ENCODE measurements around the gene NUBPL.

DNA sequence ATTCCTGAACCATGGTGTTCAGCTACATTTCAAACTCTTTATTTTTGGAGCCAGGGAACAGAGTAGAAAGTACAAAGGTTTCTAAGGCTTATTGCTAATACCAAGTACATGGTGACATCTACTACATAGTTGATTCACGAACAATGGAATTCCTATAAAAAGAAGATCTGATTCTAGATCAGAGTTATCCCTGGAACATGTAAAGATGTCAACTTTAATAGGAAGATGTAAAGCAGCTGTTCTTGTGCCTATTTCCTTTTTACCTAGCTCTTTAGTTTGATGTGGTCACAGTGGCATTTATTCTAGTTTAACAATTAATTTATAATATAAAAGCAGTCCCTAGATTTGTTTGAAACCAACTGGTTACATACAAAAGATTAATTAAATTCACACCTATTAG, 99.5 kb downstream of the NUBPL start:
- TF ChIP-seq CBX2 (IDR thresholded peaks at IDR 0.05; ENCODE audit: borderline replicate concordance, low read depth) (no peak), MAZ (IDR thresholded peaks at IDR 0.05; ENCODE audit: borderline replicate concordance, low read depth, low read length) (no peak), TP53 (CRISPR knock-in tag; IDR thresholded peaks at IDR 0.05) (no peak)
- TF ChIP-seq, protein P1, sequence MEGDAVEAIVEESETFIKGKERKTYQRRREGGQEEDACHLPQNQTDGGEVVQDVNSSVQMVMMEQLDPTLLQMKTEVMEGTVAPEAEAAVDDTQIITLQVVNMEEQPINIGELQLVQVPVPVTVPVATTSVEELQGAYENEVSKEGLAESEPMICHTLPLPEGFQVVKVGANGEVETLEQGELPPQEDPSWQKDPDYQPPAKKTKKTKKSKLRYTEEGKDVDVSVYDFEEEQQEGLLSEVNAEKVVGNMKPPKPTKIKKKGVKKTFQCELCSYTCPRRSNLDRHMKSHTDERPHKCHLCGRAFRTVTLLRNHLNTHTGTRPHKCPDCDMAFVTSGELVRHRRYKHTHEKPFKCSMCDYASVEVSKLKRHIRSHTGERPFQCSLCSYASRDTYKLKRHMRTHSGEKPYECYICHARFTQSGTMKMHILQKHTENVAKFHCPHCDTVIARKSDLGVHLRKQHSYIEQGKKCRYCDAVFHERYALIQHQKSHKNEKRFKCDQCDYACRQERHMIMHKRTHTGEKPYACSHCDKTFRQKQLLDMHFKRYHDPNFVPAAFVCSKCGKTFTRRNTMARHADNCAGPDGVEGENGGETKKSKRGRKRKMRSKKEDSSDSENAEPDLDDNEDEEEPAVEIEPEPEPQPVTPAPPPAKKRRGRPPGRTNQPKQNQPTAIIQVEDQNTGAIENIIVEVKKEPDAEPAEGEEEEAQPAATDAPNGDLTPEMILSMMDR (IDR thresholded peaks at IDR 0.05): no peak

All from A549 (cell line).